ENCODE results near the gene TMEM139.

Gene TMEM139

GRCh38 chr7:143284591-143285469 is at the start of gene TMEM139:
TMEM139 (plus strand) TSS chr7:143284958; CDS start chr7:143285958, 1,000 bp downstream.
- DNase-seq (ENCODE audit: low read depth in 2 of 2), result no peak
- TF ChIP-seq CTCF (IDR thresholded peaks at IDR 0.05; ENCODE audit: low read depth, low read length), result no peak
- H3K4me3 ChIP-seq (replicated peaks in 1 of 2; ENCODE audit: low read depth in 2 of 2, low read length in 2 of 2), result no peak within 1 kb of the TSS

GRCh38 chr7:143235561-143235960 is 49.2 kb upstream of the TMEM139 start:
- DNase-seq (ENCODE audit: low read depth in 2 of 2), result no peak
- H3K4me3 ChIP-seq (replicated peaks in 1 of 2; ENCODE audit: low read depth in 2 of 2, low read length in 2 of 2), result no peak overlapping the region
- TF ChIP-seq CTCF (IDR thresholded peaks at IDR 0.05; ENCODE audit: low read depth, low read length), result no peak

- no peak for DNase-seq (ENCODE audit: low read depth in 2 of 2)
- no peak for TF ChIP-seq CTCF (IDR thresholded peaks at IDR 0.05; ENCODE audit: low read depth, low read length)
- no peak overlapping the region for H3K4me3 ChIP-seq (replicated peaks in 1 of 2; ENCODE audit: low read depth in 2 of 2, low read length in 2 of 2)
These were observed 48.3 kb upstream of the TMEM139 start for GRCh38 chr7:143236408-143236990.

GRCh38 chr7:143237366-143237765 is 47.4 kb upstream of the TMEM139 start:
- no peak overlapping the region for H3K4me3 ChIP-seq (replicated peaks in 1 of 2; ENCODE audit: low read depth in 2 of 2, low read length in 2 of 2)
- DNase-seq (ENCODE audit: low read depth in 2 of 2), result no peak
- TF ChIP-seq CTCF (IDR thresholded peaks at IDR 0.05; ENCODE audit: low read depth, low read length), result no peak

GRCh38 chr7:143238289-143238980 is 46.3 kb upstream of the TMEM139 start:
- H3K4me3 ChIP-seq (replicated peaks in 1 of 2; ENCODE audit: low read depth in 2 of 2, low read length in 2 of 2), result no peak overlapping the region
- no peak for TF ChIP-seq CTCF (IDR thresholded peaks at IDR 0.05; ENCODE audit: low read depth, low read length)
- DNase-seq (ENCODE audit: low read depth in 2 of 2), result peak in 1 of 2 donors; percentile 18

- peak; percentile 31 to 86 for DNase-seq (ENCODE audit: low read depth in 2 of 2)
- no peak overlapping the region for H3K4me3 ChIP-seq (replicated peaks in 1 of 2; ENCODE audit: low read depth in 2 of 2, low read length in 2 of 2)
- TF ChIP-seq CTCF (IDR thresholded peaks at IDR 0.05; ENCODE audit: low read depth, low read length), result no peak
These were observed 44.9 kb upstream of the TMEM139 start for GRCh38 chr7:143239813-143240212.

All from cardiac fibroblast (primary cell).